Heart right ventricle (tissue), 16 donors: ENCODE data around the gene TSR1. TPM values are rescaled to one million over a fixed set of nuclear protein-coding genes. Genes with fewer than 3 reads are reported as not detected.

ENCODE experiments used
- ATAC-seq, 8 donors: fragments of 200-7000 bp; cut with Tn5 transposase; one replicate each; pipeline ENCODE4 v1.9.1; 2020; ENCODE audit warnings: mild to moderate bottlenecking in 8 of 8, moderate library complexity in 8 of 8, moderate number of reproducible peaks in 1 of 8
- DNase-seq, 2 donors: peaks; one replicate each; pipeline ENCODE4 v3.0.0-alpha.2; 2020
- H3K27ac ChIP-seq, 10 donors: fragments of 200-600 bp; sonication (generic) in 2 of 10; one replicate each; pipeline versions ENCODE4 v1.5.0 to v1.8.0; 2020 to 2022; ENCODE audit warnings: mild to moderate bottlenecking in 3 of 10
- H3K27me3 ChIP-seq, 7 donors: fragments of 200-600 bp; one replicate each; pipeline ENCODE4 v1.8.0; 2021 to 2022; ENCODE audit warnings: mild to moderate bottlenecking in 2 of 7
- H3K36me3 ChIP-seq, 9 donors: fragments of 200-600 bp; sonication (generic) in 1 of 9; one replicate each; pipeline versions ENCODE4 v1.5.0 to v1.8.0; 2020 to 2022; ENCODE audit warnings: mild to moderate bottlenecking in 2 of 9
- H3K4me1 ChIP-seq, 9 donors: fragments of 200-600 bp; sonication (generic) in 1 of 9; one replicate each; pipeline versions ENCODE4 v1.5.0 to v1.8.0; 2020 to 2022; ENCODE audit warnings: mild to moderate bottlenecking in 4 of 9
- H3K4me3 ChIP-seq, 10 donors: fragments of 200-600 bp; sonication (generic) in 2 of 10; one replicate each; pipeline versions ENCODE4 v1.5.0 to v1.8.0; 2020 to 2022; ENCODE audit warnings: mild to moderate bottlenecking in 7 of 10, moderate library complexity in 2 of 10
- H3K9me3 ChIP-seq, 11 donors: fragments of 200-600 bp in 10 of 11; sonication (generic) in 2 of 11; one replicate each; pipeline versions ENCODE4 v1.5.0 to v1.8.0; 2013 to 2022; ENCODE audit warnings: mild to moderate bottlenecking in 2 of 11, control low read depth in 1 of 11, moderate library complexity in 1 of 11
- CTCF ChIP-seq, 9 donors: fragments of 200-600 bp; sonication (generic) in 2 of 9; IDR thresholded peaks; one replicate each; pipeline versions ENCODE4 v1.5.0 to v1.8.0; 2021 to 2022; ENCODE audit warnings: antibody characterized with exemption in 9 of 9, mild to moderate bottlenecking in 5 of 9, moderate library complexity in 1 of 9
- WGBS, 2 donors: extraction: QIAGEN DNeasy Blood & Tissue Kit; methylation state at CpG; one replicate each; pipeline ENCODE4 v1.1.7; 2013; ENCODE audit warnings: inconsistent platforms in 1 of 2; 5-methylcytosine and 5-hydroxymethylcytosine counted together
- intact Hi-C, 10 donors: fragments of 100-400 bp; cut with DNase I; formaldehyde crosslinking; loops; one replicate each; pipeline versions ENCODE4 v1.11.1 to v1.14.2; 2022
- polyA plus RNA-seq, 2 donors: library from polyadenylated mRNA; stranded (reverse); fragments of 200-250 nt; gene quantifications; one replicate each; pipeline ENCODE4 v1.2.3, GENCODE V29; 2013
- total RNA-seq, 10 donors: library from RNA; stranded (reverse); fragmentation: NEBNext Ultra II Directional in 3 of 10; extraction: Animal tissue kit (Norgen Biotek cat#: 25700) in 3 of 10; gene quantifications; one replicate each; pipeline versions ENCODE4 v1.2.1 to v1.2.4, GENCODE V29; 2021 to 2023
- donor health status: Arrhythmogenic right ventricular cardiomyopathy.
- donor health status: ischemic (EF 13 %, LVEDD 7.1; RV severe dilation, severe dysfunction).
- donor health status: healthy with polysubstance abuse.
- donor health status: DM: no; HTN: yes; CAD: no.
- donor health status: DM: no; HTN: no; CAD: no.
- donor health status: ischemic (EF 25% LVEDD 6.9; RV normal size, moderate dysfunction).
- donor health status: ischemic (EF 25% LVEDD 5.7; RV mildly dilated, moderate dysfunction).
- donor health status: healthy.
- donor health status: DM: yes; HTN: yes; CAD: no.
- donor health status: Ischemic cardiomyopathy.
- donor health status: ischemic (EF 35%, LVEDD 5.7; RV mildly dilated, moderate dysfunction).
- donor health status: nonischemic (EF 11% LVEDD 7.7; RV severe dilation, severe dysfunction).
- donor health status: DM: yes; HTN: yes; CAD: no.
- donor health status: PGD.
- donor health status: ischemic (EF 29% LVEDD 5.4; RV normal size, mild dysfunction).
- donor health status: nonischemic (EF 23%, LVEDD 6.1; RV moderate dilation, normal function).

Gene TSR1
- total and polyA plus RNA-seq, 12 donors: 12.8 to 30.5 (median 22.5) TPM

GRCh38 chr17:2282297-2282873, 53.9 kb downstream of the TSR1 start:
- no peaks in the 10 kb centered on the region for H3K9me3 ChIP-seq
- peak in 7 of 8 donors; percentile 29 to 86 (median 48) for ATAC-seq
- peak overlapping the region in 1 of 10 donors; percentile 43 for H3K27ac ChIP-seq
- no peaks in the 10 kb centered on the region for H3K27me3 ChIP-seq
- intact Hi-C loops: loop anchor here in 5 of 10 donors (2.0 to 10.0 kb wide), 6 partner anchors 40 to 378 kb away; partner anchors contain the start of gene HIC1 (in 4 of the 5)
- no peak for DNase-seq
- peaks cover 0 to 100% (median 55%) of the 10 kb centered on the region in 9 donors for H3K36me3 ChIP-seq
- H3K4me1 ChIP-seq: peaks cover 0 to 13% (median 0%) of the 10 kb centered on the region in 9 donors
- peak; percentile 47 to 70 (median 63) for TF ChIP-seq CTCF (IDR thresholded peaks at IDR 0.05)
- 57 to 61% methylated on average over 7 of the region's 7 CpGs for WGBS, 2 donors
- H3K4me3 ChIP-seq: no peak overlapping the region

GRCh38 chr17:2279707-2280106, 56.5 kb downstream of the TSR1 start:
- 95% methylated on average over 9 of the region's 9 CpGs for WGBS, 2 donors
- H3K27me3 ChIP-seq: no peaks in the 10 kb centered on the region
- intact Hi-C loops: loop anchor here in 5 of 10 donors (5.0 to 10.0 kb wide), 6 partner anchors 37 to 375 kb away; partner anchors contain the start of gene HIC1 (in 2 of the 5)
- no peaks in the 10 kb centered on the region for H3K9me3 ChIP-seq
- H3K4me1 ChIP-seq: peaks cover 0 to 13% (median 0%) of the 10 kb centered on the region in 9 donors
- peaks cover 0 to 99% (median 53%) of the 10 kb centered on the region in 9 donors for H3K36me3 ChIP-seq
- DNase-seq: no peak
- H3K4me3 ChIP-seq: no peak overlapping the region
- ATAC-seq: no peak
- no peak for TF ChIP-seq CTCF (IDR thresholded peaks at IDR 0.05)
- no peak overlapping the region for H3K27ac ChIP-seq

- H3K27me3 ChIP-seq: no peaks in the 10 kb centered on the region
- H3K9me3 ChIP-seq: no peaks in the 10 kb centered on the region
- DNase-seq: no peak
- 97 to 98% methylated on average over 9 of the region's 9 CpGs for WGBS, 2 donors
- no peak for TF ChIP-seq CTCF (IDR thresholded peaks at IDR 0.05)
- H3K4me3 ChIP-seq: no peak overlapping the region
- no peak overlapping the region for H3K27ac ChIP-seq
- ATAC-seq: no peak
- peaks cover 0 to 9% (median 0%) of the 10 kb centered on the region in 9 donors for H3K4me1 ChIP-seq
- intact Hi-C loops: loop anchor here in 1 of 10 donors (10.0 kb wide), 1 partner anchor 363 kb away; no protein-coding TSS in a partner anchor
- H3K36me3 ChIP-seq: peaks cover 0 to 99% (median 36%) of the 10 kb centered on the region in 9 donors
These were observed 58.7 kb downstream of the TSR1 start for GRCh38 chr17:2277429-2278170.

- H3K4me1 ChIP-seq: no peaks in the 10 kb centered on the region
- WGBS, 2 donors: 74 to 76% methylated on average over 1 of the region's 1 CpG
- H3K27ac ChIP-seq: no peak overlapping the region
- ATAC-seq: no peak
- DNase-seq: no peak
- intact Hi-C loops: loop anchor here in 1 of 10 donors (10.0 kb wide), 1 partner anchor 361 kb away; no protein-coding TSS in a partner anchor
- H3K27me3 ChIP-seq: no peaks in the 10 kb centered on the region
- peaks cover 0 to 96% (median 25%) of the 10 kb centered on the region in 9 donors for H3K36me3 ChIP-seq
- TF ChIP-seq CTCF (IDR thresholded peaks at IDR 0.05): no peak
- H3K4me3 ChIP-seq: no peak overlapping the region
- no peaks in the 10 kb centered on the region for H3K9me3 ChIP-seq
These were observed 60.5 kb downstream of the TSR1 start for GRCh38 chr17:2275722-2276121.
